ENCODE results near the gene ZC3H12A. TPM values are rescaled to one million over a fixed set of nuclear protein-coding genes. Genes with fewer than 3 reads are reported as not detected.

Gene ZC3H12A
- polyA plus RNA-seq, 3 donors = 5.2 to 155 (median 5.8) TPM

DNA sequence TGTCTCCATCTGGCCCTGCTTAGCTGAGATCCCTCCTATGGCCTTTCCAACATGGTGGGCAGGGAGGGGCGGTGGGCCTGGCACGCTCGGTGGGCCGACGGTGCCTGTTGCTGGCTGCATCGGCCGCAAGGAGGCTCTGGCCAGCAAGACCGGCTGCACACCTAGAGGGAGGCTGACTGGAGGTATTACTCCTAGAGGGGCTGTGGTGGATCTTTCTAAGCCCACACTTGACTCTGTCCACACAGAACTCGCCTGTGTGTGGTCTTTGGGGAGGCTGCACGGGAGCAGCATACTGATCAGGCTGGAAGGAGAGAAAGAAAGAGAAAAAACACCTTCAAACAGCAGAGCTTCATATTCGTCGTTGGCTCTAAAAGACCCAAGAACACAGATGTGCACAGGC is 41.7 kb upstream of the ZC3H12A start:
- no peaks in the 10 kb centered on the region for H3K36me3 Mint-ChIP-seq
- Histone ChIP-seq H3K79me2 (ENCODE audit: insufficient read depth, low read length) (no peaks in the 10 kb centered on the region), H3K27ac (ENCODE audit: low read depth in 1 of 2, low read length in 2 of 2) (no peak overlapping the region), H3K36me3 (replicated peaks in 1 of 2; ENCODE audit: control insufficient read depth in 1 of 2, insufficient read depth in 2 of 2, low read length in 2 of 2) (no peaks in the 10 kb centered on the region), H4K20me1 (ENCODE audit: insufficient read depth, low read length) (no peaks in the 10 kb centered on the region), H3K4me2 (replicated peaks; ENCODE audit: extremely low read depth, low read length, poor library complexity, severe bottlenecking) (no peak overlapping the region), H2AFZ (ENCODE audit: insufficient read depth, low read depth, low read length, poor library complexity, severe bottlenecking) (no peak overlapping the region), H3K4me1 (ENCODE audit: control insufficient read depth in 1 of 2, insufficient read depth in 2 of 2, low read length in 2 of 2) (no peaks in the 10 kb centered on the region), H3K9ac (ENCODE audit: insufficient read depth, low read length, poor library complexity, severe bottlenecking) (no peak overlapping the region), H3K27me3 (ENCODE audit: control insufficient read depth in 2 of 2, insufficient read depth in 2 of 2, low read length in 2 of 2) (no peaks in the 10 kb centered on the region), H3K4me3 (replicated peaks in 1 of 3; ENCODE audit: low read depth in 2 of 3, low read length in 3 of 3) (no peak overlapping the region), H3K9me3 (replicated peaks in 1 of 2; ENCODE audit: control insufficient read depth in 1 of 2, insufficient read depth in 1 of 2, low read length in 2 of 2) (no peaks in the 10 kb centered on the region)
- no peaks in the 10 kb centered on the region for H3K4me1 Mint-ChIP-seq
- H3K9me3 Mint-ChIP-seq = peaks cover 0 to 3% (median 0%) of the 10 kb centered on the region in 7 donors
- peaks cover 11 to 30% (median 18%) of the 10 kb centered on the region in 3 donors for H3K27me3 Mint-ChIP-seq (ENCODE audit: low read depth in 3 of 3)
- intact Hi-C loops (cut with micrococcal nuclease) = no loop called here
- TF ChIP-seq, protein P1, sequence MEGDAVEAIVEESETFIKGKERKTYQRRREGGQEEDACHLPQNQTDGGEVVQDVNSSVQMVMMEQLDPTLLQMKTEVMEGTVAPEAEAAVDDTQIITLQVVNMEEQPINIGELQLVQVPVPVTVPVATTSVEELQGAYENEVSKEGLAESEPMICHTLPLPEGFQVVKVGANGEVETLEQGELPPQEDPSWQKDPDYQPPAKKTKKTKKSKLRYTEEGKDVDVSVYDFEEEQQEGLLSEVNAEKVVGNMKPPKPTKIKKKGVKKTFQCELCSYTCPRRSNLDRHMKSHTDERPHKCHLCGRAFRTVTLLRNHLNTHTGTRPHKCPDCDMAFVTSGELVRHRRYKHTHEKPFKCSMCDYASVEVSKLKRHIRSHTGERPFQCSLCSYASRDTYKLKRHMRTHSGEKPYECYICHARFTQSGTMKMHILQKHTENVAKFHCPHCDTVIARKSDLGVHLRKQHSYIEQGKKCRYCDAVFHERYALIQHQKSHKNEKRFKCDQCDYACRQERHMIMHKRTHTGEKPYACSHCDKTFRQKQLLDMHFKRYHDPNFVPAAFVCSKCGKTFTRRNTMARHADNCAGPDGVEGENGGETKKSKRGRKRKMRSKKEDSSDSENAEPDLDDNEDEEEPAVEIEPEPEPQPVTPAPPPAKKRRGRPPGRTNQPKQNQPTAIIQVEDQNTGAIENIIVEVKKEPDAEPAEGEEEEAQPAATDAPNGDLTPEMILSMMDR (IDR thresholded peaks at IDR 0.05) = no peak
- no peak overlapping the region for H3K27ac Mint-ChIP-seq
- H3K4me3 Mint-ChIP-seq = no peak overlapping the region
- WGBS (ENCODE audit: insufficient coverage) = 88% methylated on average over 9 of the region's 12 CpGs
- DNase-seq = no peak

DNA sequence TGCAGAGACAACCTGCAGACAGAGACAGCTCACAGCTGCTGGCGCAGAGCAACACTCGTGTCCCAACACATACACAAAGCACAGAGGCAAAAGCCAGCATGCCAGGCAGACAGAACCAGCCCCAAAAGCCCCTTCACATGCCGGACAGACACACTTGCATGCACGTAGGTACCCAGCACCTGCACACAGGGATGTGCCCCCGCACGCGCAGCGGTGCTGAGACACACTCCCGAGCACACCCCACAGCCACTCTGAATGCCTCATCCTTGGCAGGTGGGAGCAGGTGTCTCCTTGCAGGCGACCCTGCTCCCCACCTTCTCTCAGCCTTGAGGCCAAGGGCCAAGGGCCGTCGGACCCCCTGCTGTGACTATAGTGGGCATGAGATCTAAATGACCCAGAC is 41.2 kb upstream of the ZC3H12A start:
- Histone ChIP-seq H3K79me2 (ENCODE audit: insufficient read depth, low read length) (no peaks in the 10 kb centered on the region), H3K9ac (ENCODE audit: insufficient read depth, low read length, poor library complexity, severe bottlenecking) (no peak overlapping the region), H3K9me3 (replicated peaks in 1 of 2; ENCODE audit: control insufficient read depth in 1 of 2, insufficient read depth in 1 of 2, low read length in 2 of 2) (no peaks in the 10 kb centered on the region), H3K27me3 (ENCODE audit: control insufficient read depth in 2 of 2, insufficient read depth in 2 of 2, low read length in 2 of 2) (no peaks in the 10 kb centered on the region), H3K4me1 (ENCODE audit: control insufficient read depth in 1 of 2, insufficient read depth in 2 of 2, low read length in 2 of 2) (no peaks in the 10 kb centered on the region), H3K36me3 (replicated peaks in 1 of 2; ENCODE audit: control insufficient read depth in 1 of 2, insufficient read depth in 2 of 2, low read length in 2 of 2) (no peaks in the 10 kb centered on the region), H3K4me2 (replicated peaks; ENCODE audit: extremely low read depth, low read length, poor library complexity, severe bottlenecking) (no peak overlapping the region), H3K4me3 (replicated peaks in 1 of 3; ENCODE audit: low read depth in 2 of 3, low read length in 3 of 3) (no peak overlapping the region), H2AFZ (ENCODE audit: insufficient read depth, low read depth, low read length, poor library complexity, severe bottlenecking) (no peak overlapping the region), H4K20me1 (ENCODE audit: insufficient read depth, low read length) (no peaks in the 10 kb centered on the region), H3K27ac (ENCODE audit: low read depth in 1 of 2, low read length in 2 of 2) (no peak overlapping the region)
- 92% methylated on average over 9 of the region's 12 CpGs for WGBS (ENCODE audit: insufficient coverage)
- Mint-ChIP-seq H3K4me1 (no peaks in the 10 kb centered on the region), H3K36me3 (no peaks in the 10 kb centered on the region), H3K27ac (no peak overlapping the region), H3K9me3 (peaks cover 0 to 3% (median 0%) of the 10 kb centered on the region in 7 donors), H3K4me3 (no peak overlapping the region), H3K27me3 (ENCODE audit: low read depth in 3 of 3) (peaks cover 11 to 26% (median 20%) of the 10 kb centered on the region in 3 donors)
- intact Hi-C loops (cut with micrococcal nuclease) = no loop called here
- TF ChIP-seq, protein P1 (IDR thresholded peaks at IDR 0.05) = no peak
- DNase-seq = no peak

Measured in CD14-positive monocyte (primary cell).